Natural killer cell (primary cell): Measurements from ENCODE around the gene ZNF827. TPM values are rescaled to one million over a fixed set of nuclear protein-coding genes. Genes with fewer than 3 reads are reported as not detected.
A peak's percentile ranks its signal among the peaks of the same experiment; 100 is the strongest.

Experiments used
- ATAC-seq, 3 donors: fragments of 150-1000 bp in 2 of 3; fragments of 200-7000 bp in 1 of 3; cut with Tn5 transposase; 1 replicate in 1 of 3; 2 replicates in 2 of 3; pipeline ENCODE4 v1.10.0; 2021; ENCODE audit warnings: mild to moderate bottlenecking in 2 of 3, moderate library complexity in 2 of 3
- DNase-seq, 2 donors: peaks; one replicate each; pipeline versions ENCODE4 v3.0.0 to v3.0.0-alpha.2; 2013 to 2021; ENCODE audit warnings: mixed read lengths in 1 of 2
- H3K27ac ChIP-seq: one replicate; pipeline ENCODE4 v1.5.1; 2013; ENCODE audit warnings: mild to moderate bottlenecking, low read length
- H3K27me3 ChIP-seq: one replicate; pipeline ENCODE4 v1.6.1; 2013; ENCODE audit warnings: low read length; ENCODE audit not compliant: control insufficient read depth, insufficient read depth
- H3K36me3 ChIP-seq: one replicate; pipeline ENCODE4 v1.6.1; 2013; ENCODE audit warnings: low read length; ENCODE audit not compliant: control insufficient read depth, insufficient read depth
- H3K4me1 ChIP-seq: one replicate; pipeline ENCODE4 v1.6.1; 2013; ENCODE audit warnings: low read length; ENCODE audit not compliant: control insufficient read depth, insufficient read depth
- H3K4me3 ChIP-seq: one replicate; pipeline ENCODE4 v1.5.1; 2013; ENCODE audit warnings: low read length
- H3K9me3 ChIP-seq: one replicate; pipeline ENCODE4 v1.6.1; 2013; ENCODE audit warnings: low read length; ENCODE audit not compliant: control insufficient read depth, insufficient read depth
- H3K27ac Mint-ChIP-seq, 2 donors: one replicate each; pipeline ENCODE4 v1.8.0; 2022; ENCODE audit warnings: mild to moderate bottlenecking in 2 of 2, mixed read lengths in 2 of 2, moderate library complexity in 1 of 2
- H3K27me3 Mint-ChIP-seq, 2 donors: one replicate each; pipeline ENCODE4 v1.8.0; 2022; ENCODE audit warnings: low read depth in 2 of 2, mixed read lengths in 2 of 2
- H3K36me3 Mint-ChIP-seq: one replicate; pipeline ENCODE4 v1.8.0; 2022; ENCODE audit warnings: mixed read lengths
- H3K4me1 Mint-ChIP-seq, 2 donors: one replicate each; pipeline ENCODE4 v1.8.0; 2022; ENCODE audit warnings: mixed read lengths in 2 of 2
- H3K4me3 Mint-ChIP-seq: one replicate; pipeline ENCODE4 v1.8.0; 2022; ENCODE audit warnings: mild to moderate bottlenecking, moderate library complexity, mixed read lengths
- H3K9me3 Mint-ChIP-seq, 2 donors: one replicate each; pipeline ENCODE4 v1.8.0; 2022; ENCODE audit warnings: mixed read lengths in 2 of 2
- WGBS: methylation state at CpG from one replicate; pipeline ENCODE4 v1.1.7; 2013; ENCODE audit warnings: missing lambda C conversion rate; ENCODE audit not compliant: insufficient coverage; 5-methylcytosine and 5-hydroxymethylcytosine counted together
- intact Hi-C: fragments of 100-400 bp; cut with micrococcal nuclease; formaldehyde crosslinking; loops from one replicate; pipeline ENCODE4 v1.14.2; 2022
- total RNA-seq, 4 donors: library from RNA; stranded (reverse); fragments of 120-200 nt in 1 of 4; gene quantifications; one replicate each; pipeline versions ENCODE4 v1.2.3 to v1.2.4, GENCODE V29; 2013 to 2022
- TF ChIP-seq, protein P1 (sequence below): fragments of 200-600 bp; IDR thresholded peaks from one replicate; pipeline ENCODE4 v1.8.0; 2022; ENCODE audit warnings: antibody characterized with exemption

The ZNF827 gene
- total RNA-seq, 3 donors from 2014 or later (not counting 1 experiment from before 2014, with no cell fraction given), result 25.8 to 35.5 (median 32.9) TPM

DNA sequence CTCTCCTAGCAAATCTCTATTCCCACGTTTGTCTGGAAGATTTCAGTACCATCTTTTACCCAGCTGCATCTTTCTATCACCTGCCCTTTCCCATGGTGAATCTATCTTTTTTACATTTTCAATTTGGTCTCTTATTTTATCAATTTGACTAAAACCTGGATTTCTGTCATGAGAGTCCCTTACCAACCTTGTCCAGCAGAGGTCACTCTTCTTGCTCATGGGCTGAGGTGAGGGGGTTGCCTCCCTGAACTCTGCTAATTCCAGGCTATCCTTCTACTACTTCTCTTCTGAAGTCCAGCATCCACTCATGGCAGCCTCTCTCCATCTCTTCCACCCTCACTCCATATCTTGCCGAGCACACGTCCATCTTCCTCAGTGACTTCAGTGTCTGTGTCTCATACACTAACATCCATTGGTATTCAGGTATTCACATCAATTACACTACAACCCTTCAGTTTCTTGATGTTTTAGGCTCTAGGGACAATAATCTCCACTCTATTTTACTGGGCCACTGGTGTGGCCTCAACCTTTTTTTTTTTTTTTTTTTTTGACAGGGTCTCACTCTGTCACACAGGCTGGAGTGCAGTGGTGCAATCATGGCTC lies 17.8 kb upstream of the ZNF827 start:
- Mint-ChIP-seq H3K4me1 (no peaks in the 10 kb centered on the region), H3K9me3 (no peaks in the 10 kb centered on the region), H3K36me3 (no peaks in the 10 kb centered on the region), H3K27ac (no peak overlapping the region), H3K27me3 (peaks cover 7 to 12% of the 10 kb centered on the region in 2 donors), H3K4me3 (no peak overlapping the region)
- TF ChIP-seq, protein P1, sequence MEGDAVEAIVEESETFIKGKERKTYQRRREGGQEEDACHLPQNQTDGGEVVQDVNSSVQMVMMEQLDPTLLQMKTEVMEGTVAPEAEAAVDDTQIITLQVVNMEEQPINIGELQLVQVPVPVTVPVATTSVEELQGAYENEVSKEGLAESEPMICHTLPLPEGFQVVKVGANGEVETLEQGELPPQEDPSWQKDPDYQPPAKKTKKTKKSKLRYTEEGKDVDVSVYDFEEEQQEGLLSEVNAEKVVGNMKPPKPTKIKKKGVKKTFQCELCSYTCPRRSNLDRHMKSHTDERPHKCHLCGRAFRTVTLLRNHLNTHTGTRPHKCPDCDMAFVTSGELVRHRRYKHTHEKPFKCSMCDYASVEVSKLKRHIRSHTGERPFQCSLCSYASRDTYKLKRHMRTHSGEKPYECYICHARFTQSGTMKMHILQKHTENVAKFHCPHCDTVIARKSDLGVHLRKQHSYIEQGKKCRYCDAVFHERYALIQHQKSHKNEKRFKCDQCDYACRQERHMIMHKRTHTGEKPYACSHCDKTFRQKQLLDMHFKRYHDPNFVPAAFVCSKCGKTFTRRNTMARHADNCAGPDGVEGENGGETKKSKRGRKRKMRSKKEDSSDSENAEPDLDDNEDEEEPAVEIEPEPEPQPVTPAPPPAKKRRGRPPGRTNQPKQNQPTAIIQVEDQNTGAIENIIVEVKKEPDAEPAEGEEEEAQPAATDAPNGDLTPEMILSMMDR, result peak; percentile 65
- DNase-seq (peak in 1 of 2 donors; percentile 74), ATAC-seq (peak in 2 of 3 donors; percentile 76)
- 63% methylated on average over 3 of the region's 3 CpGs for WGBS
- Histone ChIP-seq H3K4me3 (no peak overlapping the region), H3K4me1 (no peaks in the 10 kb centered on the region), H3K27ac (no peak overlapping the region), H3K36me3 (no peaks in the 10 kb centered on the region), H3K9me3 (no peaks in the 10 kb centered on the region), H3K27me3 (no peaks in the 10 kb centered on the region)
- intact Hi-C loops, result loop anchor here (10.0 kb wide), 1 partner anchor 1138 kb away; no protein-coding TSS in a partner anchor

DNA sequence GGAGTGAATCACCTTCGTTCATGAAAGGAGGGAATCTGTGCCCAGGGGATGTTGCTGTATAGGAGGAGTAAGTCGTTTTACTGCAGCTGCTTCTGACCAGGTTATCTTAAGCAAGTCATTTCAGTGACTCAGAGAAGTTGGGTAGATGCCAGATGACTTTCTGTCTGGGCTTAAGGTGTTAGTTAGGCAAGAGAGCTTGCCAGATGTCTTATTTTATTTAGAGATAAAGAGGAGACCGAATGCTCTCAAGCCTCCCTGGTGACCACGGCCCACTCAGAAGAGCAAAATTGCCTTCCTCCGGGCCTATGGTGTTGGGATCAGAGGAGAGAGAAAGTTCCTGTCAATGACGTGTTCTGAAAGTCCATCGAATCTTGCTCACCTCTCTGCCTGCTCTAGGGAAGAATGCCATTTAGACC lies 16.3 kb upstream of the ZNF827 start:
- no peak overlapping the region for H3K4me3 ChIP-seq
- Mint-ChIP-seq H3K27ac (no peak overlapping the region), H3K9me3 (no peaks in the 10 kb centered on the region), H3K4me3 (no peak overlapping the region), H3K4me1 (no peaks in the 10 kb centered on the region), H3K36me3 (no peaks in the 10 kb centered on the region), H3K27me3 (peaks cover 17 to 22% of the 10 kb centered on the region in 2 donors)
- H3K36me3 ChIP-seq, result no peaks in the 10 kb centered on the region
- H3K27me3 ChIP-seq, result no peaks in the 10 kb centered on the region
- no peak for DNase-seq
- ATAC-seq, result no peak
- H3K4me1 ChIP-seq, result no peaks in the 10 kb centered on the region
- 86% methylated on average over 7 of the region's 7 CpGs for WGBS
- no peaks in the 10 kb centered on the region for H3K9me3 ChIP-seq
- H3K27ac ChIP-seq, result no peak overlapping the region
- intact Hi-C loops, result loop anchor here (10.0 kb wide), 1 partner anchor 1140 kb away; no protein-coding TSS in a partner anchor
- TF ChIP-seq, protein P1, result no peak

DNA sequence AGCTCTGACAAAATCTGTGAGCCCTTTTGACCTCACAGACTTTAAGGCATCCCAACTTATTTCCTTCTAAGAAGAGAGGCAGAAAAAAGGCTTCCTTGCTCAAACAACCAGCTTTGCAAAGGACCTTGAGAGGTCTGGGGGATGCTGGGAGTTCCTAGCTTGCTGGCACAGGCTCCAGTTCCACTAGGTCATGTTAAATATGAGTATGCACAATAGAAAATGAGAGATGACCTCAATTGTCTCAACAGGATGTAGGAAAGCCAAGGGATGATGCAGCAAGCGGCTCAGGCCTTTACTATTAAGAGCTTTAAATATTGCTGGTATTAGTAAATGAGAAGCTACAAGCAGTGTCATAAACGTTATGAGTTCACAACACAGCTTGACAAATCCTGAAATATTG lies 13.3 kb upstream of the ZNF827 start:
- no peak overlapping the region for H3K4me3 Mint-ChIP-seq
- DNase-seq, result no peak
- TF ChIP-seq, protein P1, result no peak
- no peaks in the 10 kb centered on the region for H3K4me1 Mint-ChIP-seq
- no peaks in the 10 kb centered on the region for H3K36me3 Mint-ChIP-seq
- intact Hi-C loops, result loop anchor here (10.0 kb wide), 1 partner anchor 1143 kb away; no protein-coding TSS in a partner anchor
- peaks cover 30 to 31% of the 10 kb centered on the region in 2 donors for H3K27me3 Mint-ChIP-seq
- no peak for ATAC-seq
- no peaks in the 10 kb centered on the region for H3K27me3 ChIP-seq
- H3K9me3 Mint-ChIP-seq, result no peaks in the 10 kb centered on the region
- H3K27ac Mint-ChIP-seq, result no peak overlapping the region
- no peaks in the 10 kb centered on the region for H3K36me3 ChIP-seq
- 88% methylated on average over 2 of the region's 2 CpGs for WGBS
- H3K9me3 ChIP-seq, result no peaks in the 10 kb centered on the region
- no peak overlapping the region for H3K27ac ChIP-seq
- H3K4me3 ChIP-seq, result no peak overlapping the region
- no peaks in the 10 kb centered on the region for H3K4me1 ChIP-seq
